Kidney (tissue), 14 donors: ENCODE results near the gene TACR2. TPM values are rescaled to one million over a fixed set of nuclear protein-coding genes. Genes with fewer than 3 reads are reported as not detected.

ENCODE experiments used
- DNase-seq, 5 donors: peaks; one replicate each; pipeline ENCODE4 v3.0.0-alpha.2; 2013 to 2020
- FAIRE-seq: peaks from 2 replicates; lab custom pipeline; 2012; peaks lifted over from hg19 to GRCh38; lab: Jason Lieb, UNC
- H3K27ac ChIP-seq, 2 donors: one replicate each; pipeline ENCODE4 v1.7.0; 2013; ENCODE audit warnings: low read depth in 2 of 2, low read length in 2 of 2, inconsistent platforms in 1 of 2
- H3K27me3 ChIP-seq: one replicate; pipeline ENCODE4 v1.7.1; 2013; ENCODE audit warnings: low read length, inconsistent platforms; ENCODE audit not compliant: control insufficient read depth, insufficient read depth
- H3K36me3 ChIP-seq, 3 donors: one replicate each; pipeline versions ENCODE4 v1.7.0 to v1.7.1; 2013; ENCODE audit warnings: low read length in 3 of 3, control low read depth in 1 of 3, inconsistent platforms in 1 of 3; ENCODE audit not compliant: insufficient read depth in 3 of 3, control insufficient read depth in 2 of 3
- H3K4me1 ChIP-seq, 3 donors: one replicate each; pipeline versions ENCODE4 v1.7.0 to v1.7.1; 2013; ENCODE audit warnings: low read length in 3 of 3, inconsistent platforms in 1 of 3, low read depth in 1 of 3; ENCODE audit not compliant: control insufficient read depth in 2 of 3, insufficient read depth in 2 of 3
- H3K4me3 ChIP-seq, 3 donors: one replicate each; pipeline versions ENCODE4 v1.7.0 to v1.8.1; 2013; ENCODE audit warnings: low read length in 3 of 3, control low read depth in 1 of 3, inconsistent platforms in 1 of 3
- H3K9ac ChIP-seq, 3 donors: one replicate each; pipeline versions ENCODE4 v1.7.0 to v1.7.1; 2013; ENCODE audit warnings: low read length in 3 of 3, control low read depth in 1 of 3, inconsistent platforms in 1 of 3
- H3K9me3 ChIP-seq, 3 donors: one replicate each; pipeline versions ENCODE4 v1.7.0 to v1.7.1; 2013; ENCODE audit warnings: low read length in 3 of 3, control low read depth in 1 of 3, inconsistent platforms in 1 of 3; ENCODE audit not compliant: control insufficient read depth in 2 of 3, insufficient read depth in 1 of 3
- CTCF ChIP-seq: IDR thresholded peaks from 3 replicates; pipeline ENCODE4 v1.5.1; 2012; ENCODE audit warnings: mild to moderate bottlenecking, moderate library complexity, borderline replicate concordance; ENCODE audit not compliant: insufficient read depth; ENCODE audit errors: extremely low read depth
- intact Hi-C: fragments of 100-400 bp; cut with DNase I; formaldehyde crosslinking; loops from one replicate; pipeline ENCODE4 v1.11.1; 2022
- polyA plus RNA-seq: library from polyadenylated mRNA; stranded (reverse); fragments of 350-450 nt; fragmentation: Illumina TruSeq; extraction: RNeasy Lipid Tissue Mini Kit (QIAGEN cat#74804); gene quantifications from one replicate; pipeline ENCODE4 v1.2.3, GENCODE V29; 2014; ENCODE audit warnings: low read depth, low replicate concordance; ENCODE audit not compliant: insufficient read depth
- total RNA-seq: library from RNA; stranded (reverse); fragmentation: NEBNext Ultra II Directional; extraction: Animal tissue kit (Norgen Biotek cat#: 25700); gene quantifications from one replicate; pipeline ENCODE4 v1.2.1, GENCODE V29; 2021
- donor health status: control.
- donor health status: control.
- donor health status: control.
- donor health status: control.
- donor health status: control.
- donor health status: DM: yes; HTN: yes; CAD: no.
- donor health status: Normal renal cell carcinoma (clear cell type).

TACR2 gene
- total and polyA plus RNA-seq, 2 donors from 2014 or later, result 0.37 to 0.38 TPM

GRCh38 chr10:69418052-69418752, 1.5 kb upstream of the TACR2 start:
- H3K27ac ChIP-seq, result no peak overlapping the region
- TF ChIP-seq CTCF, result no peak
- intact Hi-C loops, result no loop called here
- FAIRE-seq, result no peak
- no peak overlapping the region for H3K4me3 ChIP-seq
- H3K36me3 ChIP-seq, result no peaks in the 10 kb centered on the region
- H3K9ac ChIP-seq, result no peak overlapping the region
- DNase-seq, result peak in 1 of 5 donors; percentile 34
- no peaks in the 10 kb centered on the region for H3K9me3 ChIP-seq
- no peaks in the 10 kb centered on the region for H3K4me1 ChIP-seq
- H3K27me3 ChIP-seq, result no peaks in the 10 kb centered on the region

- H3K4me1 ChIP-seq, result no peaks in the 10 kb centered on the region
- no peak overlapping the region for H3K4me3 ChIP-seq
- H3K9ac ChIP-seq, result no peak overlapping the region
- DNase-seq (no peak), FAIRE-seq (no peak)
- no peaks in the 10 kb centered on the region for H3K36me3 ChIP-seq
- no peaks in the 10 kb centered on the region for H3K9me3 ChIP-seq
- no peak overlapping the region for H3K27ac ChIP-seq
- intact Hi-C loops, result no loop called here
- no peaks in the 10 kb centered on the region for H3K27me3 ChIP-seq
- TF ChIP-seq CTCF, result no peak
Measured at GRCh38 chr10:69417542-69417941, 824 bp upstream of the TACR2 start.

GRCh38 chr10:69415951-69416350, 767 bp downstream of the TACR2 start:
- no peak for FAIRE-seq
- Histone ChIP-seq H3K36me3 (no peaks in the 10 kb centered on the region), H3K4me3 (no peak overlapping the region), H3K9ac (no peak overlapping the region), H3K4me1 (no peaks in the 10 kb centered on the region), H3K27ac (no peak overlapping the region), H3K27me3 (no peaks in the 10 kb centered on the region), H3K9me3 (no peaks in the 10 kb centered on the region)
- TF ChIP-seq CTCF, result no peak
- DNase-seq, result no peak
- intact Hi-C loops, result no loop called here
